HG03095 (cell line): Measurements from ENCODE around the gene TCN2.
"Not testable (repeated sequence)": the region's sequence is repeated elsewhere in the genome, so short reads cannot be mapped to it uniquely, and the experiment has no call there.

Experiments
- ATAC-seq: cut with Tn5 transposase; IDR thresholded peaks from one replicate; pipeline ENCODE4 v1.9.1; 2021; ENCODE audit warnings: moderate library complexity; ENCODE audit not compliant: unreplicated experiment

Gene TCN2

GRCh38 chr22:30609260-30610185 is 2.5 kb downstream of the TCN2 start:
- ATAC-seq: no peak

DNA sequence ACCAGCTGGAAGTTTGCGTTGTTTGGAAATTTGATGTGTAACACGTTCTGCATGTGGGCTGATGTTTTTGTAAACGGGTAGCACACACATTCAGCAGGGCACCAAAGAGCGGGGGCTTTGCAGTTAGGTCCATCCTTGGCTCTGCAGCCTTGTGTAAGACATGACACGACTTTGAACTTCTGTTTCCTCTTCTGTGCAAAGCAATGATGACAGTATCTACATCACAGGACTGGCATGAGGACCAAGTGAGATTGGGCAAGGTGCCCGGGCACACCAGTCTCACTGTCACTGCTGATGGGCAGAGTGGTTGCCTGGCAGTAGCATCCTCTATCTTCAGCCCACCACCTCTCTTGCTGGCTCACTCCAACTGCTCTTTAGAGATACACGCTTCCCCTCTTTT is 3.3 kb downstream of the TCN2 start:
- no peak for ATAC-seq

DNA sequence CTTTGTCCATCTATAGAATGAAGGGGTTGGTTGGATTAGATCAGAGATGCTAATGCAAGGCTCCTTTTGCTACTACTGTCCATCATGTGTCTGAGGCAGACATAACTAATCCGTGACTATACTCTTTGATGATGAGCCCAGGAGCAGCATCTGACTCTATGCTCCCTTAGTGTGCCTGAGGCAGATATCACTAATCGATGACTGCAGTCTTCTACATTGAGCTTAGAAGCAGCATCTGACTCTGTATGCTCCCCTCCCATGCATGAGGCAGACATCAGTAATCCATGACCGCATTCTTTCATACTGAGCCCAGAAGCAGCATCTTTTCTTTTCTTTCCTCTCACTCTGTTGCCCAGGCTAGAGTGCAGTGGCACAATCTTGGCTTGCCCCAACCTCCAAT is 4.2 kb downstream of the TCN2 start:
- no peak for ATAC-seq

GRCh38 chr22:30612789-30613188 is 5.8 kb downstream of the TCN2 start:
- ATAC-seq: no peak

GRCh38 chr22:30614268-30614667 is 7.3 kb downstream of the TCN2 start:
- ATAC-seq: no peak

GRCh38 chr22:30614879-30615278 is 7.9 kb downstream of the TCN2 start:
- ATAC-seq: no peak

DNA sequence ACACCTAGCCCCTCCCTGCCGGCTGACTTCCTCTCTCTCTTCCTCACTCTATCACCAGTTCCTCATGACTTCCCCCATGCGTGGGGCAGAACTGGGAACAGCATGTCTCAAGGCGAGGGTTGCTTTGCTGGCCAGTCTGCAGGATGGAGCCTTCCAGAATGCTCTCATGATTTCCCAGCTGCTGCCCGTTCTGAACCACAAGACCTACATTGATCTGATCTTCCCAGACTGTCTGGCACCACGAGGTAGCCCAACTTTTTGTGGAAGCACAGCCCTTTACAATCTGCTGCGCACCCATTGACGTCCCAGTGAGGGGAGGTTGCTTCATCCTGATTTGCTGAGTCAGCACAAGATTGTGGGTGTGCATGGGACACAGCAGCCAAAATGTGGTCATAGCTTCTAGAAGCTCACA is 8.6 kb downstream of the TCN2 start:
- no peak for ATAC-seq

DNA sequence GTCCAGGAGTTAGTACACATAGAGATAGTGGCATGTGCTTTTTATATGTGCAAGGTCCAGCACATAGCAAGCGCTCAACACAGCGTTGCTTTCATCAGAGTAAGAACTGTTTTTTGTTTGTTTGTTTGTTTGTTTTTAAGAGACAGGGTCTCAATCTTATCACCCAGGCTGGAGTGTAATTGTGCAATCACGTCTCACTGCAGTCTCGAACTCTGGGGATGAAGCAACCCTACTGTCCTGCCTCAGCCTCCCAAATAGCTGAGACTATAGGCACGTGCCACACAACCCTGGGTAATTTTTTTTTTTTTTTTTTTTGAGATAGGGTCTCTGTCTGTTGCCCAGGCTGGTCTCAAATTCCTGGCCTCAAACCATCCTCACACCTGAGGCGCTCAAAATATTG is 10.8 kb downstream of the TCN2 start:
- no peak for ATAC-seq

DNA sequence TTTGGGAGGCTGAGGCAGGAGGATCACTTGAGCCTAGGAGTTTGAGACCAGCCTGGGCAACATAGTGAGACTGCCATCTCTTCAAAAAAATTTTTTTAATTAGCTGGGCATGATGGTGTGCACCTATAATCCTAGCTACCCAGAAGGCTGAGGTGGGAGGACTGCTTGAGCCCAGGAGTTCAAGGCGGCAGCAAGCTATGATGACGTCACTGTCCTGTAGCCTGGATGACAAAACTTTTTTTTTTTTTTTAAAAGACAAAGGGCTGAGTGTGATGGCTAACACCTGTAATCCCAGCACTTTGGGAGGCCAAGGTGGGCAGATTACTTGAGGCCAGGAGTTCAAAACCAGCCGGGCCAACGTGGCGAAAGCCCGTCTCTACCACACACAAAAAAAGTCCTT is 12.9 kb downstream of the TCN2 start:
- ATAC-seq: not testable (repeated sequence)

GRCh38 chr22:30626413-30626812 is 19.4 kb downstream of the TCN2 start:
- no peak for ATAC-seq

GRCh38 chr22:30627471-30627870 is 20.5 kb downstream of the TCN2 start:
- ATAC-seq: no peak

GRCh38 chr22:30628491-30628890 is 21.5 kb downstream of the TCN2 start:
- no peak for ATAC-seq

DNA sequence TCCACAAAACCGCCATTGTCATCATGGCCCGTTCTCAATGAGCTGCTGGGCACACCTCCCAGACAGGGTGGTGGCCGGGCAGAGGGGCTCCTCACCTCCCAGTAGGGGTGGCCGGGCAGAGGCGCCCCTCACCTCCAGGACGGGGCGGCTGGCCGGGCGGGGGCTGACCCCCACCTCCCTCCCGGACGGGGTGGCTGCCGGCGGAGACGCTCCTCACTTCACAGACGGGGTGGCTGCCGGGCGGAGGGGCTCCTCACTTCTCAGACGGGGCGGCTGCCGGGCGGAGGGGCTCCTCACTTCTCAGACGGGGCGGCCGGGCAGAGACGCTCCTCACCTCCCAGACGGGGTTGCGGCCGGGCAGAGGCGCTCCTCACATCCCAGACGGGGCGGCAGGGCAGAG is 24.5 kb downstream of the TCN2 start:
- not testable (repeated sequence) for ATAC-seq

GRCh38 chr22:30634471-30635233 is 27.7 kb downstream of the TCN2 start:
- ATAC-seq: peak; percentile 46

DNA sequence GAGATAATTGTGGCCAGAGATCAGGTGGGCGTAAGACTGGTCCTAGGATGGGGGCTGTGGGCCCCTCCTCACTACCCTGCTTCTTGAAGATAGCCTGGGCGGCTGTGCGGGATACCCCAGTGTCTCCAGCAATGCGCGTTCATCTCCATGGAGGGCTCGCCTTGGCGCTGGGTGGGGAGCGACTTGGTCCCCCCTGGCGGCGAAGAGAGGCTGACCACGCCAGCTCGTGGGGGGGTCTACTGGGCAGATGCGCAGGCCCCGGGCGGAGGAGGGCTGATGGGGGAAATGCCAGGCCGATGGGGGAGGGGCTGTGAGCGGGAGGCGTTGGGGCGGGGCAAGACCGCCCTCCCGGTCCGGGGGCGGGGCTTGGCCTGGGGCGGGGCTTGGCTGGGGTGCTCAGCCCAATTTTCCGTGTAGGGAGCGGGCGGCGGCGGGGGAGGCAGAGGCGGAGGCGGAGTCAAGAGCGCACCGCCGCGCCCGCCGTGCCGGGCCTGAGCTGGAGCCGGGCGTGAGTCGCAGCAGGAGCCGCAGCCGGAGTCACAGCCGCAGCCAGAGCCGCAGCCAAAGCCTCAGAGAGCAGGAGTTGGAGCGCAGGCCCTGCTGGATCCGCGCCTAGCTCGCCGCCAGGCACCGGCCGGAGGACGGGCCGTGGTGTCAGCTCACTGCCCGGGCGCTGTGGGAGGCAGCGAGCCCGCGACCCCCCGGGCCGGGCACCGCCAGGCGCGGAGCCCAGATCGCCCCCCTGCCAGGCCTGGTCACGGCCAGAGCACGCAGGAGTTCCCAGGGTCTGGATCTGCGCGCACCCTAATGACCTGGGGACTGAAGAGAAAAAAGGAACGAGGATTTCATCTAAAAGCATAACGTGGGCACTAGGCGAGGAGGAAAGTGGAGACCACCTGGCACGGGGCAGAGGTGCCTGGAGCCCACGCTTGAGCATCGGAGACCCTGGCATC is 28.6 kb downstream of the TCN2 start, which contains the start of gene SLC35E4:
SLC35E4 (plus strand) TSS at position 509 of the 953 bp plus-strand sequence. CDS start 670 bp downstream, outside the sequence.
- ATAC-seq: peak; percentile 58

DNA sequence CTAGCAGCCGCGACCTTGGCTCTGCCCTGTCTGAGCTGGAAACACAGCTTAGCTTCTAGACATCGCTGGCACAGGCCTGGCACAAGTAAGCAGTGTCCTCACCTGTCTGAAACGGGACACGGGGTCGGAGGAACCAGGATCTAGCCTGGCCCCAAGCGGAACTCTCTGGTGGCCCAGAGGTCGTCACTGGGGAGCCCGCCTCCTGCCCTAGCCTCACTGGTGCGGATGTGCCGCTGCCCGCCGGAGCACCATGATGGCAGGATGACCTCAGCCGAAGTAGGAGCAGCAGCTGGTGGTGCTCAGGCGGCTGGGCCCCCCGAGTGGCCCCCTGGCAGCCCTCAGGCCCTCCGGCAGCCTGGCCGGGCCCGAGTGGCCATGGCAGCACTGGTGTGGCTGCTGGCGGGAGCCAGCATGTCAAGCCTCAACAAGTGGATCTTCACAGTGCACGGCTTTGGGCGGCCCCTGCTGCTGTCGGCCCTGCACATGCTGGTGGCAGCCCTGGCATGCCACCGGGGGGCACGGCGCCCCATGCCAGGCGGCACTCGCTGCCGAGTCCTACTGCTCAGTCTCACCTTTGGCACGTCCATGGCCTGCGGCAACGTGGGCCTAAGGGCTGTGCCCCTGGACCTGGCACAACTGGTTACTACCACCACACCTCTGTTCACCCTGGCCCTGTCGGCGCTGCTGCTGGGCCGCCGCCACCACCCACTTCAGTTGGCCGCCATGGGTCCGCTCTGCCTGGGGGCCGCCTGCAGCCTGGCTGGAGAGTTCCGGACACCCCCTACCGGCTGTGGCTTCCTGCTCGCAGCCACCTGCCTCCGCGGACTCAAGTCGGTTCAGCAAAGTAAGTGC is 29.5 kb downstream of the TCN2 start:
- no peak for ATAC-seq

DNA sequence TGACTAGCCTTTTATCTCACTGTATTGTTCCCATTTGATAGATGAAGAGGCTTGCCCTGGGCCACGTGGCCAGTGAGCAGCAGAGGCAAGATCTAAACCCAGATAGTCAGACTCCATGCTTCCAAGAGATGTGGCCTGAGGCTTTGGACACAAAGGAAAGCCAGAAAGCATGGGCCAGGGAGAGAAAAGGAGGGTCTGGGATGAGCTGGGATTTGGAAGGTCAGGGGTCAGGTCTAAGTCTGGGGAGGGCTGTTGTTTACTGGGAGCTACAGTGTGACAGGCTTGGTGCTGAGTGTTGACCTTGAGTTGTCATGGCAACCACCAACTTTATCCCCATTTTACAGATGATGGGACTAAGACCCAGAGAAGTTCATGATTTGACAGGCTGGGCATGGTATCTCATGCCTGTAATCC is 30.7 kb downstream of the TCN2 start:
- ATAC-seq: no peak

DNA sequence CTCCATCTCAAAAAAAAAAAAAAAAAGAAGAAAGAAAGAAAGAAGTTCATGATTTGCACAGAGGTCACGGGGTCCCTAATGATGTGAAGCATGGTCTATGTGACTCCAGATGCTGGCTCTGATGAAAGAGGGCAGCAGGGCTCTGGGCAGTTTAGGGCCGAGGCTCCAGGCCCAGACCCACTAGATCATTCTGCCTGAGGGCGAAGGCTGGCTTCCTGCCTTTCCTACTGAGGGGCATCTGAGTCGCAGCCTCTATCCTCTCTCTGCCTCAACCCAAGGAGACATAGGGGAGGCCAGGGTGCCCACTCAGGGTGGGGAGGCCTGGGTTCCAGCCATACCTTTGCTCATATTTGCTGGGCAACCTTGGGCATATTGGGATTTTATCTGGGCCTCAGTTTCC is 33.4 kb downstream of the TCN2 start:
- ATAC-seq: no peak

DNA sequence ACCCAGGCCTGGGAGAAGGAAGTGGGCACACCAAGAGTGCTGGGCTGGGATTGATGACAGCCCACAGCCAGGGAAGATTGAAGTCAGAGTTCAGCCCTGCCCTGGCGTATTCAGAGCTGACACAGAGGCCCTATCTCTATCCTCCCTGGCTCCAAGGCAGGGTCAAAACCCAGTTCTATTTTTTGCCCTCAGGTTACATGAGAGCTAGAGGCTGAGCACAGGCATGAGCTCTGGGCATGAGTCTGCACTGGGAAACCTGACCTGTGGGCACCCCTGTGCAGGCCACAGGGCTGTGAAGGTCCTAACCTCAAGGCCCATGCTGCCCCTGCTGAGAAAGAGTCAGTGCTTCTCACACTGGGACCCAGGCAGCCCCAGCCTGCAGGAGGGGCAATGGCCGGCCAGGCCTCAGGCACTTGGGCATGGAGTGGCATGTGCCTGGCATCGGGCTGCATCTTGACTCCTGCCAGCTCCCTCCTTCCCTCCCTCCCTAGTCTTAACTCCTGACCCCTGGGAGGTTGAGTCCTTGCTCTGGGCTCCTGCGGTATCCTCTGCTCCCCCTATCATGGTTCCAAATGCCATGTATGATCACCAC is 34.0 kb downstream of the TCN2 start:
- ATAC-seq: no peak
